Gastrocnemius medialis (tissue), 4 donors: ENCODE measurements around the gene SLC22A1. TPM values are rescaled to one million over a fixed set of nuclear protein-coding genes. Genes with fewer than 3 reads are reported as not detected.

ENCODE experiments used
- ATAC-seq, 2 donors: fragments of 150-250 bp; one replicate each; pipeline ENCODE4 v1.9.1; 2016
- DNase-seq, 2 donors: peaks; one replicate each; pipeline ENCODE4 v3.0.0-alpha.2; 2019
- H3K27ac ChIP-seq, 4 donors: fragments of 200-600 bp; sonication (generic); 1 replicate in 1 of 4; 2 replicates in 3 of 4; pipeline ENCODE4 v1.5.1; 2016 to 2018; ENCODE audit warnings: mild to moderate bottlenecking in 2 of 4, moderate library complexity in 1 of 4
- H3K27me3 ChIP-seq, 3 donors: fragments of 200-600 bp; sonication (generic) in 2 of 3; 1 replicate in 1 of 3; 2 replicates in 2 of 3; pipeline versions ENCODE4 v1.5.1 to v1.6.0; 2016 to 2019; ENCODE audit warnings: mild to moderate bottlenecking in 1 of 3, moderate library complexity in 1 of 3
- H3K36me3 ChIP-seq, 2 donors: fragments of 200-600 bp; sonication (generic) in 1 of 2; one replicate each; pipeline ENCODE4 v1.5.1; 2017 to 2018
- H3K4me1 ChIP-seq, 2 donors: fragments of 200-600 bp; sonication (generic) in 1 of 2; one replicate each; pipeline ENCODE4 v1.5.1; 2016 to 2017; ENCODE audit warnings: mild to moderate bottlenecking in 2 of 2
- H3K4me3 ChIP-seq, 4 donors: fragments of 200-600 bp; sonication (generic) in 3 of 4; 1 replicate in 1 of 4; 2 replicates in 3 of 4; pipeline ENCODE4 v1.5.1; 2016 to 2019; ENCODE audit warnings: mild to moderate bottlenecking in 2 of 4
- H3K9me3 ChIP-seq, 3 donors: fragments of 200-600 bp; sonication (generic) in 2 of 3; 1 replicate in 1 of 3; 2 replicates in 2 of 3; pipeline ENCODE4 v1.5.1; 2016 to 2019
- POLR2A ChIP-seq, 2 donors: fragments of 450-650 bp; IDR thresholded peaks; one replicate each; pipeline ENCODE4 v1.6.1; 2017; ENCODE audit warnings: antibody characterized with exemption in 2 of 2, mild to moderate bottlenecking in 2 of 2, moderate library complexity in 2 of 2
- in situ Hi-C, 4 donors: fragments of 200-750 bp; cut with MboI; loops; one replicate each; pipeline versions ENCODE4 v1.15.0 to v1.8.0; 2017; ENCODE audit warnings: low sequenced_read_pairs in 4 of 4
- intact Hi-C: fragments of 100-400 bp; cut with DNase I; formaldehyde crosslinking; loops from one replicate; pipeline ENCODE4 v1.15.1; 2023; ENCODE audit warnings: low total_unique reads
- total RNA-seq, 4 donors: library from RNA; depleted of rRNA; stranded (reverse); fragments of >200 nt; gene quantifications; one replicate each; pipeline versions ENCODE4 v1.1.0 to v1.2.3, GENCODE V29; 2016
- TF ChIP-seq, protein P1 (sequence below), 5 experiments: fragments of 450-650 bp in 3 of 5; fragments of 200-600 bp in 2 of 5; sonication (generic) in 2 of 5; IDR thresholded peaks in 4 of 5; conservative IDR thresholded peaks in 1 of 5; 1 replicate in 4 of 5; 2 replicates in 1 of 5; pipeline ENCODE4 v1.5.1; 2016 to 2019; ENCODE audit warnings: antibody characterized with exemption in 5 of 5, mild to moderate bottlenecking in 3 of 5, moderate library complexity in 3 of 5

SLC22A1 gene
- total RNA-seq, 4 donors from 2014 or later = 0.78 to 1.4 (median 1.1) TPM

DNA sequence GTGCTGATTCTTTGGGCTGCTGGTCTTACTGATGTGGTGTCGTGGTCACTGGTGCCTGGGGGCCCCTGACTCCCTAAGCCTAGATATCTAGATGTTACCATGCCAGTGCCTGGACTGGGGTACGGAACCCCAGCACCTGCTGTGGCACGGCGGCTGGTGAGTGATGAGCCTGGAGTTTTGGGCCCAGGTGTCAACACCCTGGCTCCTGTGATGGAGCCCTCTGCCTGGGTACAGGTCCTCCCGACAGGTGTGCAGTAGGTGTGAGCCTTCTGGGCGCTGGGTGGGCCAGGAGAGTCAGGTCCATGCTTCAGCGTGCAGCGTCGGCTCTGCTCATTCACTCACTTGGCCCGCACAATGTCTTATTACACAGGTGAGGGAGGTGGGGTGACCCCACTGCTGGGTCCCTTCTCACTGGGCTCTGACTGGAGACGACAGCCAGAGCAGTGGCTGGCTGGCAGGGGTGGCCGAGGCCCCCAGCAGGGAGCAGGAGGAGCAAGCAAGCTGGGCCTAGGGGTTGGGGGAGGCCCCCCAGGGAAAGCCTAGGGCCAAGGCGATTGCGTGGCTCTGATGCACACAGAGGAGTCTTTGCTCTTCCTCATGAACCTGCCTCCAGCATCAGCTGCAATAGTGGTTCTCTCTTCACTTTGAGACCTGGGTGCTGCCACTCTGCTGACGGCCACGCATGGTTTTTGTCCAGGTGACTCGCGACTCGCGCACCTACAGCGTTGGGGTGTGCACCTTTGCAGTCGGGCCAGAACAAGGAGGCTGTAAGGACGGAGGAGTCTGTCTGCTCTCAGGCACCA lies 42.5 kb upstream of the SLC22A1 start:
- no peaks in the 10 kb centered on the region for H3K27me3 ChIP-seq
- intact Hi-C loops = no loop called here
- in situ Hi-C loops = loop anchor here in 1 of 4 donors (25.0 kb wide), 1 partner anchor 217 kb away; no protein-coding TSS in a partner anchor
- ATAC-seq (no peak), DNase-seq (no peak)
- H3K9me3 ChIP-seq = no peaks in the 10 kb centered on the region
- H3K4me1 ChIP-seq = no peaks in the 10 kb centered on the region
- no peak for TF ChIP-seq POLR2A (IDR thresholded peaks at IDR 0.05)
- TF ChIP-seq, protein P1, sequence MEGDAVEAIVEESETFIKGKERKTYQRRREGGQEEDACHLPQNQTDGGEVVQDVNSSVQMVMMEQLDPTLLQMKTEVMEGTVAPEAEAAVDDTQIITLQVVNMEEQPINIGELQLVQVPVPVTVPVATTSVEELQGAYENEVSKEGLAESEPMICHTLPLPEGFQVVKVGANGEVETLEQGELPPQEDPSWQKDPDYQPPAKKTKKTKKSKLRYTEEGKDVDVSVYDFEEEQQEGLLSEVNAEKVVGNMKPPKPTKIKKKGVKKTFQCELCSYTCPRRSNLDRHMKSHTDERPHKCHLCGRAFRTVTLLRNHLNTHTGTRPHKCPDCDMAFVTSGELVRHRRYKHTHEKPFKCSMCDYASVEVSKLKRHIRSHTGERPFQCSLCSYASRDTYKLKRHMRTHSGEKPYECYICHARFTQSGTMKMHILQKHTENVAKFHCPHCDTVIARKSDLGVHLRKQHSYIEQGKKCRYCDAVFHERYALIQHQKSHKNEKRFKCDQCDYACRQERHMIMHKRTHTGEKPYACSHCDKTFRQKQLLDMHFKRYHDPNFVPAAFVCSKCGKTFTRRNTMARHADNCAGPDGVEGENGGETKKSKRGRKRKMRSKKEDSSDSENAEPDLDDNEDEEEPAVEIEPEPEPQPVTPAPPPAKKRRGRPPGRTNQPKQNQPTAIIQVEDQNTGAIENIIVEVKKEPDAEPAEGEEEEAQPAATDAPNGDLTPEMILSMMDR (IDR thresholded peaks at IDR 0.05 in 4 of 5, conservative IDR thresholded peaks at IDR 0.05 in 1 of 5) = no peak
- no peak overlapping the region for H3K27ac ChIP-seq
- H3K4me3 ChIP-seq = no peak overlapping the region
- peaks cover 0 to 92% of the 10 kb centered on the region in 2 donors for H3K36me3 ChIP-seq

DNA sequence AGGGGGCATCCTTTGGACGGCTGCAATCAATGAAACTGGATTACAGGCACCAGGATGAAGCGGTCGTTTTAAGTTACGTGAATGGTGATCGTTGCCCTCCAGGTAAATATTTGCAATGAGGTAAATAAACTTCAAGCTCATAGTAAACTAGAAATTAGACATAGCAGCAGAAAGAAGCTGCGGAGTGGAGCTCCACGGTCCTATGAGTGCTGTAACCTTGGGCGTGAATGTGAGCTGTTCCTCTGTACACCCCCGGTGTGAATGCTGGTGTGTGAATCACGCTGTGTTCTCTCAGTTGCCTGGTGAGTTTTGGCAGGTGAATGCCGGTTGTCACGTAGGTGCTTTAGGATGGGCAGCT lies 42.0 kb upstream of the SLC22A1 start:
- Histone ChIP-seq H3K9me3 (no peaks in the 10 kb centered on the region), H3K4me1 (no peaks in the 10 kb centered on the region), H3K27me3 (no peaks in the 10 kb centered on the region), H3K4me3 (no peak overlapping the region), H3K27ac (no peak overlapping the region), H3K36me3 (peaks cover 0 to 92% of the 10 kb centered on the region in 2 donors)
- in situ Hi-C loops (loop anchor here in 2 of 4 donors (10.0 to 25.0 kb wide), 2 partner anchors 217 to 375 kb away; no protein-coding TSS in a partner anchor), intact Hi-C loops (loop anchor here (10.0 kb wide), 1 partner anchor 215 kb away; no protein-coding TSS in a partner anchor)
- no peak for DNase-seq
- no peak for TF ChIP-seq POLR2A (IDR thresholded peaks at IDR 0.05)
- TF ChIP-seq, protein P1 (IDR thresholded peaks at IDR 0.05 in 4 of 5, conservative IDR thresholded peaks at IDR 0.05 in 1 of 5) = no peak
- no peak for ATAC-seq

DNA sequence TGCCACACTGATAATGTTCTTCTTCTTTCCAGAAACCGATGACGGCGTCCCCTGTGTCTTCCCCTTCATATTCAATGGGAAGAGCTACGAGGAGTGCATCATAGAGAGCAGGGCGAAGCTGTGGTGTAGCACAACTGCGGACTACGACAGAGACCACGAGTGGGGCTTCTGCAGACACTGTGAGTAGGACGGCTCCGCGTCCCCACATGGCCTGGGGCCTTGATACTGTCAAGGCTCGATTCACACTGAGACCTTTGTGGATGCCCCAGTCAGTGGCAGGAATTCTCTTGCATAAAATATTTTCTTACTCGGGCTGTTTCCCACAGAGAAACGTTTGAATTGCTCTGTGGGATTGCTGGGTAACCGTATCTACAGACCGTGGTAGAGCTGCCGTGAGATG lies 41.5 kb upstream of the SLC22A1 start:
- Histone ChIP-seq H3K9me3 (no peaks in the 10 kb centered on the region), H3K27ac (no peak overlapping the region), H3K4me1 (no peaks in the 10 kb centered on the region), H3K27me3 (no peaks in the 10 kb centered on the region), H3K4me3 (no peak overlapping the region), H3K36me3 (peaks cover 0 to 92% of the 10 kb centered on the region in 2 donors)
- DNase-seq (no peak), ATAC-seq (no peak)
- in situ Hi-C loops = loop anchor here in 2 of 4 donors (10.0 to 25.0 kb wide), 2 partner anchors 218 to 375 kb away; no protein-coding TSS in a partner anchor
- TF ChIP-seq POLR2A (IDR thresholded peaks at IDR 0.05) = no peak
- TF ChIP-seq, protein P1 (IDR thresholded peaks at IDR 0.05 in 4 of 5, conservative IDR thresholded peaks at IDR 0.05 in 1 of 5) = no peak
- intact Hi-C loops = loop anchor here (10.0 kb wide), 1 partner anchor 215 kb away; no protein-coding TSS in a partner anchor

DNA sequence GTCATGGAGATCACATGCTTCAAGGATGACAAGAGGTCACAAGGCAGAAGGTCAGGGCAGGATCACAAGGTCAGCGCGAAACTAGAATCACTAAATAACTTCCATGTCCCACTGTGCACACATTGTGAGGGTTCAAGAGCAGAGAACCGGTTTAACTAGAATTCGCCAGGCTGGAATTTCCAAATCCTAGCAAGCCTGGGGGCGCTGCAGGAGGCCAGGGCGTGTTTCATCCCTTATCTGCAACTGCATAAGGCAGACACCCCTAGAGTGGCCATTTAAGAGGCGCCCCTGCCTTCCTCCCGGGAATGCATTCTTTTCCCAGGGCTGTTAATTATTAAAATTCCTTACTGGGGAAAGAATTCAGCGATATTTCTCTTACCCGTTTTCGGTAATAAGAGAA lies 40.2 kb upstream of the SLC22A1 start:
- Histone ChIP-seq H3K9me3 (no peaks in the 10 kb centered on the region), H3K27me3 (no peaks in the 10 kb centered on the region), H3K4me1 (no peaks in the 10 kb centered on the region), H3K36me3 (peaks cover 0 to 91% of the 10 kb centered on the region in 2 donors), H3K4me3 (no peak overlapping the region), H3K27ac (no peak overlapping the region)
- DNase-seq (no peak), ATAC-seq (no peak)
- intact Hi-C loops (loop anchor here (10.0 kb wide), 1 partner anchor 217 kb away; no protein-coding TSS in a partner anchor), in situ Hi-C loops (loop anchor here in 2 of 4 donors (10.0 to 25.0 kb wide), 2 partner anchors 219 to 373 kb away; no protein-coding TSS in a partner anchor)
- TF ChIP-seq, protein P1 (IDR thresholded peaks at IDR 0.05 in 4 of 5, conservative IDR thresholded peaks at IDR 0.05 in 1 of 5) = no peak
- TF ChIP-seq POLR2A (IDR thresholded peaks at IDR 0.05) = no peak
